Measurements from ENCODE around the gene EXD3.

EXD3 gene

GRCh38 chr9:137308057-137308619 is 114.8 kb downstream of the EXD3 start:
- no peak for DNase-seq
- Histone ChIP-seq H3K4me3 (ENCODE audit: low read depth, low read length) (no peak overlapping the region), H3K27ac (no peak overlapping the region), H3K27me3 (replicated peaks) (no peaks in the 10 kb centered on the region), H3K36me3 (replicated peaks) (no peaks in the 10 kb centered on the region)
- TF ChIP-seq, protein P1, sequence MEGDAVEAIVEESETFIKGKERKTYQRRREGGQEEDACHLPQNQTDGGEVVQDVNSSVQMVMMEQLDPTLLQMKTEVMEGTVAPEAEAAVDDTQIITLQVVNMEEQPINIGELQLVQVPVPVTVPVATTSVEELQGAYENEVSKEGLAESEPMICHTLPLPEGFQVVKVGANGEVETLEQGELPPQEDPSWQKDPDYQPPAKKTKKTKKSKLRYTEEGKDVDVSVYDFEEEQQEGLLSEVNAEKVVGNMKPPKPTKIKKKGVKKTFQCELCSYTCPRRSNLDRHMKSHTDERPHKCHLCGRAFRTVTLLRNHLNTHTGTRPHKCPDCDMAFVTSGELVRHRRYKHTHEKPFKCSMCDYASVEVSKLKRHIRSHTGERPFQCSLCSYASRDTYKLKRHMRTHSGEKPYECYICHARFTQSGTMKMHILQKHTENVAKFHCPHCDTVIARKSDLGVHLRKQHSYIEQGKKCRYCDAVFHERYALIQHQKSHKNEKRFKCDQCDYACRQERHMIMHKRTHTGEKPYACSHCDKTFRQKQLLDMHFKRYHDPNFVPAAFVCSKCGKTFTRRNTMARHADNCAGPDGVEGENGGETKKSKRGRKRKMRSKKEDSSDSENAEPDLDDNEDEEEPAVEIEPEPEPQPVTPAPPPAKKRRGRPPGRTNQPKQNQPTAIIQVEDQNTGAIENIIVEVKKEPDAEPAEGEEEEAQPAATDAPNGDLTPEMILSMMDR (IDR thresholded peaks at IDR 0.05; ENCODE audit: low read depth, low read length, missing control alignments): no peak
- in situ Hi-C loops (cut with HindIII; ENCODE audit: low pct_ligation_motif_present, low sequenced_read_pairs): no loop called here

DNA sequence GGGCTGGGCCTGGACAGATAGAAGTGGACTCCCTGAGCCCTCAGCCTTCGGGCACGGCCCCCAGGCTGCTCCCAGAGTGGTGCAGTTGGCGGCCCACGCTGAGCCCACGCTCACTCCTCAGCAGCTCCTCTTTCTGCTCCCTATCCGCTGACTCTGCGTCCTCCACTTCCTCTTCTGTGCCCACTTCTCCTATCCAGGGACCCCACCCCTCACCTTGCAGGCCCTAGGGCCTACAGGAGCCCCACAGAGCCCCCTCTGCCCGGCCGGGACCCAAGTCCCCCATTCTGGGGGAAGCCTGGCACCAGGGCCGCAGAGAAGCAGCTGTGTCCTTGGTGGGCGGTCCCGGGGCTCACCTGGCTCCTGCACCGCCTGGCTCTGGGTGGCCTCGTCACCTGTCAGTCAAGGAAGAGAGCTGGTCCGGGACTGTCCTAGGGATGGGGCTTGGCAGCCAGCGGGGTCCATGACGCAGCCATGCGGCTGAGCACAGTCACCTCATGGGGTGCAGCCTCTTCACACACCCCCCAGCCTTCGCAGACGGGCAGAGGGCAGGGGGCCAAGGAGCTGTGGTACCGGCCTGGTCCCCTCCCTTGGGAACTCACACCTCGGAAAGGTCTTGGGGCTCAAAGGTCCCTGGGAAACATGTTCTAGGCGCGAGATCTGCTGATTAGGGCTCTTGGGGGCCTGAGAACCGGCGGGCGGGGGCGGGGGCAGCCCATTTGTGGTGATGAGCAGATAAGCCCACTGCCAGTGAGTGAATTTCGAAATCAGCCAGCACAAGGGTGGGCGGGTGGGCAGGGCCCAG is 115.5 kb downstream of the EXD3 start:
- no peaks in the 10 kb centered on the region for H3K36me3 ChIP-seq (replicated peaks)
- H3K27ac ChIP-seq: no peak overlapping the region
- in situ Hi-C loops (cut with HindIII; ENCODE audit: low pct_ligation_motif_present, low sequenced_read_pairs): no loop called here
- H3K4me3 ChIP-seq (ENCODE audit: low read depth, low read length): no peak overlapping the region
- no peaks in the 10 kb centered on the region for H3K27me3 ChIP-seq (replicated peaks)
- TF ChIP-seq, protein P1 (IDR thresholded peaks at IDR 0.05; ENCODE audit: low read depth, low read length, missing control alignments): no peak
- DNase-seq: no peak

DNA sequence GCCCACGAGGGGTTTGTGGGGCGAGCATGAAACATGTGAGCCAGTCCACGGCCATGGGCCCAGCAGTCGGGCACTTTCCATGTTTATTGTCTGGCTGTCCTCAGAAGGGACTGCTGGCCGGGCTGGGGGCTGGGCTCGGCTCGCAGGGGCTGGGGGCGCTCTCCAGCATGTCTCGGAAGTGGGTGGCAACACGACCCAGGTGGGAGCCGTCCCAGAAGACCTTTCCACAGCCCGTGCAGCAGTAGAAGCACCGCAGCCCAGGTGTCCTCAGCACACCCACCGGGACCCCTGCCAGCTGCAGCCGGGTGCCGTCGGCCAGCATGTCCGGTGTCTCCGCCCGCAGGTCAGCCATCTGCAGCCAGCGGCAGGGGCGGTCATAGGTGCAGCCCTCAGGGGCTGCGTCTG is 116.1 kb downstream of the EXD3 start:
- in situ Hi-C loops (cut with HindIII; ENCODE audit: low pct_ligation_motif_present, low sequenced_read_pairs): no loop called here
- Histone ChIP-seq H3K27me3 (replicated peaks) (no peaks in the 10 kb centered on the region), H3K27ac (no peak overlapping the region), H3K4me3 (ENCODE audit: low read depth, low read length) (no peak overlapping the region), H3K36me3 (replicated peaks) (no peaks in the 10 kb centered on the region)
- TF ChIP-seq, protein P1 (IDR thresholded peaks at IDR 0.05; ENCODE audit: low read depth, low read length, missing control alignments): no peak
- DNase-seq: no peak

GRCh38 chr9:137306066-137306849 is 116.7 kb downstream of the EXD3 start:
- no peak for DNase-seq
- in situ Hi-C loops (cut with HindIII; ENCODE audit: low pct_ligation_motif_present, low sequenced_read_pairs): no loop called here
- no peak overlapping the region for H3K27ac ChIP-seq
- H3K36me3 ChIP-seq (replicated peaks): no peaks in the 10 kb centered on the region
- H3K27me3 ChIP-seq (replicated peaks): no peaks in the 10 kb centered on the region
- H3K4me3 ChIP-seq (ENCODE audit: low read depth, low read length): no peak overlapping the region
- TF ChIP-seq, protein P1 (IDR thresholded peaks at IDR 0.05; ENCODE audit: low read depth, low read length, missing control alignments): no peak

DNA sequence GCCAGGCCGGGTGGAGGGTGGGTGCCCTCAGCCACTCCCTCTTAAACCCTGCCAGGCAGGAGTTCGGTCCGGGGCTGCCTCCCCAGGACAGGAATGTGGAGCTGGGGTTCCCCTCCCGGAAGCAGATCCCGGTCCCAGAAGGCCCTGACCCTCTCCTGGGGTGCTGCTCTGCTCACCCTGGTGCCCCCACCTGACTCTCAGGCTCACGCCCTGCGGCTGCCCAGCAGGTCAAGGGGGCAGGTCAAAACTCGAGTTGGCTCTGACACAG is 117.2 kb downstream of the EXD3 start:
- TF ChIP-seq, protein P1 (IDR thresholded peaks at IDR 0.05; ENCODE audit: low read depth, low read length, missing control alignments): no peak
- Histone ChIP-seq H3K27me3 (replicated peaks) (no peaks in the 10 kb centered on the region), H3K4me3 (ENCODE audit: low read depth, low read length) (no peak overlapping the region), H3K36me3 (replicated peaks) (no peaks in the 10 kb centered on the region), H3K27ac (no peak overlapping the region)
- no peak for DNase-seq
- in situ Hi-C loops (cut with HindIII; ENCODE audit: low pct_ligation_motif_present, low sequenced_read_pairs): no loop called here

Data from brain microvascular endothelial cell (primary cell).